Neural cell (in vitro differentiated cells): ENCODE measurements around the gene TUBB4B.

ENCODE experiments used
- EP300 ChIP-seq: fragments of 450-650 bp; conservative IDR thresholded peaks from 2 replicates; pipeline ENCODE4 v1.6.1; 2014; ENCODE audit warnings: antibody characterized with exemption, mild to moderate bottlenecking, moderate library complexity; ENCODE audit not compliant: poor library complexity, severe bottlenecking
- POLR2AphosphoS5 ChIP-seq: IDR thresholded peaks from 2 replicates; pipeline ENCODE4 v1.6.1; 2012
- TF ChIP-seq, protein P1 (sequence below): fragments of 450-650 bp; IDR thresholded peaks from 2 replicates; pipeline ENCODE4 v1.5.1; 2014; ENCODE audit warnings: antibody characterized with exemption, mild to moderate bottlenecking, moderate library complexity; ENCODE audit not compliant: poor library complexity, severe bottlenecking

DNA sequence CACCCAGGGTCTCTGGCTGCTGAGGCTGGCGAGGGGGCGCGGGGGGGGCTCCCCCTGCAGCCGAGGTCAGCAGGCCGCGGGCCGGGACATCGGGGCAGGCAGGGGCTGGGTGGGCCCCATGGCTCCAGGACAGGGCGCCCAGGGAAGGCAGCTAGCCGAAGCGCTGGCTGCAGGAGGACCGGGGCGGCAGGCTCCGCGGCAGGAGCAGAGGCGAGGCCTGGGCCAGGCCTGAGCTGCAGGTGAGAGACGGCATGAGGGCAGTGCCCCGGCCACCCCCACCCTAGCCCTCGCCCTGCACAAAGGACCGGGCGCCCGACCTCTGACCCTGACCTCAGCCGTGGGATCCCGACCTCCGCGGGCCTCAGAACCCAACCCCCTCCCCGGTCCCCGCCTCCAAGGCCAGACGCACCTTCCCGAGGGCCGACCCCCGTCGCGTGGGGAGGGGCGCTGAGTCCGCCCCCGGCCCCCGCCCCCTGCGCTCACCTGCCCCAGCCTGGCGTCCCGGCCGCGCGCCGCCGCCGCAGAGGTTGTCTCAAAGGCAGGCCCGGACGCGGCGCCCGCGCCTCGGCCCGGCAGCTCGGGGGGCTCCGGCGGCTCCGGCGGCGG lies 19.5 kb upstream of the TUBB4B start:
- TF ChIP-seq, protein P1, sequence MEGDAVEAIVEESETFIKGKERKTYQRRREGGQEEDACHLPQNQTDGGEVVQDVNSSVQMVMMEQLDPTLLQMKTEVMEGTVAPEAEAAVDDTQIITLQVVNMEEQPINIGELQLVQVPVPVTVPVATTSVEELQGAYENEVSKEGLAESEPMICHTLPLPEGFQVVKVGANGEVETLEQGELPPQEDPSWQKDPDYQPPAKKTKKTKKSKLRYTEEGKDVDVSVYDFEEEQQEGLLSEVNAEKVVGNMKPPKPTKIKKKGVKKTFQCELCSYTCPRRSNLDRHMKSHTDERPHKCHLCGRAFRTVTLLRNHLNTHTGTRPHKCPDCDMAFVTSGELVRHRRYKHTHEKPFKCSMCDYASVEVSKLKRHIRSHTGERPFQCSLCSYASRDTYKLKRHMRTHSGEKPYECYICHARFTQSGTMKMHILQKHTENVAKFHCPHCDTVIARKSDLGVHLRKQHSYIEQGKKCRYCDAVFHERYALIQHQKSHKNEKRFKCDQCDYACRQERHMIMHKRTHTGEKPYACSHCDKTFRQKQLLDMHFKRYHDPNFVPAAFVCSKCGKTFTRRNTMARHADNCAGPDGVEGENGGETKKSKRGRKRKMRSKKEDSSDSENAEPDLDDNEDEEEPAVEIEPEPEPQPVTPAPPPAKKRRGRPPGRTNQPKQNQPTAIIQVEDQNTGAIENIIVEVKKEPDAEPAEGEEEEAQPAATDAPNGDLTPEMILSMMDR, result no peak
- TF ChIP-seq EP300 (no peak), POLR2AphosphoS5 (no peak)
